NB4 (cell line): ENCODE results near the gene ARF3.

Experiments used
- CTCF ChIP-seq: IDR thresholded peaks from one replicate; pipeline ENCODE4 v1.5.1; 2012; ENCODE audit warnings: low read depth, low read length
- MAX ChIP-seq: IDR thresholded peaks from 2 replicates; pipeline ENCODE4 v1.6.1; 2011; ENCODE audit warnings: low read depth, low read length
- POLR2A ChIP-seq: IDR thresholded peaks from 2 replicates; pipeline ENCODE4 v1.6.1; 2011; ENCODE audit warnings: mild to moderate bottlenecking; ENCODE audit not compliant: insufficient read length; ENCODE audit errors: extremely low read depth

- TF ChIP-seq CTCF, result no peak
- TF ChIP-seq POLR2A, result no peak
- no peak for TF ChIP-seq MAX
Measured at GRCh38 chr12:48946943-48947342, 10.3 kb downstream of the ARF3 start.
